NCI-H2196 treated with DMSO at 0.1 percent for 48 hours (cell line): ENCODE results near the gene MAD1L1.

Experiments used
- DNase-seq: peaks from one replicate; lab custom pipeline; 2025; ENCODE audit not compliant: unreplicated experiment; lab: John Stamatoyannopoulos, UW

Gene MAD1L1

DNA sequence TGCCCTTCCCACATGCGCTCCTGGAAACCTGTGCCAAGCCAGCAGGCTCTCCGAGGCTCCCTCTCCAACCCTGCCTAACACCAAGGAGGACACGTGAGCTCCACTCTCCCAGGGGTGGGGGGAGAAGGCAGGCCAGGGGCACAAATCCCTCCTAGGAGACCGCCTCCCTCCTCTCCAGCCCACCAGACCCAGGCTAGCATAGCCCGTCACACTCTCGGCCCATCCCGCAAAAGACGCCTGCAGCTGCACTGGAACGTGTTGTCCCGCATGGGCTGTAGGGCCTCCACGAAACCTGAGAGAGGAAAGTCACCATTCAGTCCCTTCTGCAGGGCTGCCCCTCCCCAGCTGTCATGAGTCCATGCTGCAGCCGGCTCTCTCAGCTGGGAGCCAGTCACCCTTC is 126.3 kb downstream of the MAD1L1 start:
- DNase-seq, result no peak

DNA sequence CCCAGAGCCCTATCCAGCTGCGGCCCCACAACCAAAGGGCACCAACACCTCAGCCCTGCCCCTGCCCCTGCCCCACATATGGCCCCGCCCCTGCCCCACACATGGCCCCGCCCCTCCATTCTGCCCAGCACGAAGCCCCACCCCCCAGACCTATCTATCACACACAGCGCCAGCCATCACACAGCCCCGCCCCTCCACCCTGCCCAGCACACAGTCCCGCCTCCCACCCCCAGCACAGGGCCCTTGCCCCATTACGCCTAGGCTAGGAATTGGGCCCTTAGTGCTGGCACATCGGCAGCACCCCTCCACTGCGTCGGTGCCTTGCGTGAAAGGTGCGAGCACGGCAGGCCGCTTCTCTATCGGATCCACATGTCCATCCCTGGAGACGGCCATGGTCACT is 126.8 kb downstream of the MAD1L1 start:
- DNase-seq, result no peak

DNA sequence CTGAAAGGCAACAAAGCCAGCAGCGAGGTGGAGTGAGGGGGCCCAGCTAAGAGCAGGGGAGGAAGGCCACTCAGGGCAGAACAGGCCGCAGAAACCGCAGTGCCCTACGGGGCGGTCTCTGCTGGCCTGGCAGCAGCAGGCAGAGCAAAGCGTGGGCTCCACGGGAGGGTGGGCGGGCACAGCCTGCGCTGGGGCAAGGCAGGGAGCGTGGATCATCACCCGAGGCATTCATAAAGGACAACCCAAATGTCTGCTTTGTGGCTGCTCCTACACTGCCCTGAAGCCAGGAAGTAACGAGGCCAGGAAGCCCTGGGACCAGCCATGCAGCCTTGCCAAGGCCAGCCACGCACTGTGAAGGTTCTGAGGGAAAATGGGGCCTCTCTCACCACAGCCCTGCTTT is 127.5 kb downstream of the MAD1L1 start:
- no peak for DNase-seq

DNA sequence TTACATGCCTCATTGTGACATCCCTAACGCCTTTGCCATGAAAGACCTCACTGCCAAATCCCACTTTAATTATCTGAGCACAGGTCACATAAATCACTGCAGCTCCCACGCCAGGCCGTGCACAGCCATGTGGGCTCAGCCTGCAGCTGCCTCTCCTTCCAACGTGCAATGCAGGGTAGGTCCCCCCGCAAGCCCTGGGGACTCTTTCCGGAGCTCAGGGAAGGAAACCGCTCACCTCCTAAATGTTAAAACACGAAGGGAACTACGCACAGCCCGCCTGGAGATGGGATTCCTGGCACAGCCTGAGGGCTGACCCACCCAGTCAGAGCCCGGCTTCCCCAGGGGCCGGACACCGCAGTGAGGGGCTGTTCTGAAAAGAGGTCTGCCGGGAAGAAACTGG is 128.0 kb downstream of the MAD1L1 start:
- DNase-seq, result no peak

DNA sequence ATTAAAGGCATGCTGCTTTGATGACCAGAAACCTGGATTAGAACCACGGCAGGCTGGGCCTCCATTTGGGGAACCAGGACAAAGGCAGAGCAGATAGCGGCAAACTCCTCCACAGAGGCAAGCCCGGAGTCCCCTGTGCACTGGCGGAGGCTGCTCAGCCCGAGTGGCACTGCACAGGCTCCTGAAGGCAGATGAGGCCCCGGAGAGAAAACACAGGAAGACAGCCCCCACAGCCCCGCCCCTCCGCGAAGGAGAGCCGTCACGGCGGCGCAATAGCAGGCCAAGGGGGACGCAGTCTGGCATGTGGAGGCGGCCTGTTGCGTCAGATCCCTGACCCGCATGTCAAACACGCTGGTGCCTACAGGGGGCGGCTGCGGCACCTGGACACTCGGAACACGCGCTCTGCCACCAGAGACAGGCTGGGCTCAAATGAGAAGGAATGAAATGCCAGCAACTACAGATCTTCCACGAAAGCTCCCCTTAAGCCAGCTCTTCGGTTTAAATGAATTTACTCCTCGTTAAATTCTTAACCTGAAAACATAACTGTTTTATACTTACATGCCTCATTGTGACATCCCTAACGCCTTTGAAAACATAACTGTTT is 128.5 kb downstream of the MAD1L1 start:
- DNase-seq, result no peak

DNA sequence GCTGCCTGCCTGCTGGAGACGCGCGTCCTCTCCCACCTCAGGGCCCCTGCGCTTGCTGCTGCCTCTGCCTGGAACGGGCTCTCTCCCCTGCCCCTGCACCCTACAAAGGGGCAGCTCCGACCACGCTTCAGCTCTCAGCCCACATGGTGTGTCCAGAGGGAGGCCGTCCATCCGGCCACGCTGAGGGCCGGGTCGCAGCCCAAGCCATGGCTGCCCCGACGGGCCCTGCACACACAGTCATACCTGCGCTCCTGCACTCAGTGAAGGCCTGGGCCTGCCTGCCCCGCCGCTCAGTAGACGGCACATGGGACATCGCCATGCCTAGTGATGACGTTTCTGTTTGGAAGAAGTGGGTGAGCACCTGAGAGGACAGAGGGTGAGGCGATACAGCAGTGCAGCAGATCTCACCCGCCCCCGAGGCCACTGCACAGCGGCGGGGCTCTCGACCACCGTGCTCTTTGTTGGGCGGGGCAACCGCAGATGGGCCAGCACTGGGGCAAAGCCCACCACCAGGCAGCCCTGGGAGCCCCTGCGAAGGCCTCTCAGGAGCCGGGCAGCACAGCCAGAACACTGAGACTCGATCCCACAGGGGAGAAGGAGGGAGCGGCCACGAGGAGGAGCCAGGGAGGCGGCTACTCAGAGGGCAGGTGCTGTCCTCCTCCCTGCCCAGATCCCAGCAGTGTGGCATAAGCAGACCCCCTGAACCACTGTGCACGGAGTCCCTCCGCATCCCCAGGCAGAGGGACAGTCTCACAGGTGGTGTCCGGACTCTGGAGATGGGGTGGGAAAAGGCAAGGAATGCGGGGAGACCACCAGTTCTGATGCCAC is 129.5 kb downstream of the MAD1L1 start:
- DNase-seq, result no peak

DNA sequence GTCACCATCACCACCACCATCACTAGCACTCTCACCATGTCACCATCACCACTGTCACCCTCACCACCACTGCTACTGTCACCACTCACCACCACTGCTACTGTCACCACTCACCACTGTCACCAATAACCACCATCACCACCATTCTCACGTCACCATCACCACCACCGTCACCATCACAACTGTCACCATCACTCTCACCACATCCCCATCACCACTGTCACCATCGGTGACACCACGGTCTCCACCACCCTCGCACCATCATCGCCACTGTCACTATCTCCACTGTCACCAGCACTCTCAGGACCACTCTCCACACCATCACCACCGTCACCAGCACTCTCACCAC is 130.4 kb downstream of the MAD1L1 start:
- DNase-seq, result no peak

DNA sequence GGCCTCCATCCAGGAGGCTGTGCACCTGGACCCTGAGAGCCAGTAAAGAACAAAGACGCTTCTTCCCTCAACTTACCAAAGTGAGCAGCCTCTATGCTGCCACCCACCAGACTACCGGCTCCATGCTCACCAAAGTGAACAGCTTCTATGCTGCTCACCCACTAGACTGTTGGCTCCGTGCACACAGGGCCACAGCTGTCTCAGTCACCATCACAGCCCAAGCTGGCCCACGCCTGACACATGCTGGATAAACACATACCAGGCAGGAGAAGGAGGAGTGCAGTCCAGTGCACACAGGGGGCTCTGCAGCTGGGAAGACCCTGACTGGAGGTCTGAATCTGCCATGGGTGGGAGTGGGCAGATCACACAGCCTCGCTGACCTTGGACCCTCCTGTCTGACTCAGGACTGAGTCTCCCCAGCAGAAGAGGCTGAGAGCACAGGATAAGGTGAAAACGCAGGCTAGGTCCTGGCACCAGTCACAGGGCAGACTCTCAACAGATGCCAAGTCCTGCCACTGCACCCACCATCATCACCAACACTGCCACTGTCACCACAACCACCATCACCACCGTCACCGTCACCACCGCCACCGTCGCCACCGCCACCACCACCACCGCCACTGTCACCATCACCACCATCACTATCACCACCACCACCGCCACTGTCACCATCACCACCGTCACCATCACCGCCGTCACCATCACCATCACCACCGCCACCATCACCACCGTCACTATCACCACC is 130.9 kb downstream of the MAD1L1 start:
- no peak for DNase-seq

DNA sequence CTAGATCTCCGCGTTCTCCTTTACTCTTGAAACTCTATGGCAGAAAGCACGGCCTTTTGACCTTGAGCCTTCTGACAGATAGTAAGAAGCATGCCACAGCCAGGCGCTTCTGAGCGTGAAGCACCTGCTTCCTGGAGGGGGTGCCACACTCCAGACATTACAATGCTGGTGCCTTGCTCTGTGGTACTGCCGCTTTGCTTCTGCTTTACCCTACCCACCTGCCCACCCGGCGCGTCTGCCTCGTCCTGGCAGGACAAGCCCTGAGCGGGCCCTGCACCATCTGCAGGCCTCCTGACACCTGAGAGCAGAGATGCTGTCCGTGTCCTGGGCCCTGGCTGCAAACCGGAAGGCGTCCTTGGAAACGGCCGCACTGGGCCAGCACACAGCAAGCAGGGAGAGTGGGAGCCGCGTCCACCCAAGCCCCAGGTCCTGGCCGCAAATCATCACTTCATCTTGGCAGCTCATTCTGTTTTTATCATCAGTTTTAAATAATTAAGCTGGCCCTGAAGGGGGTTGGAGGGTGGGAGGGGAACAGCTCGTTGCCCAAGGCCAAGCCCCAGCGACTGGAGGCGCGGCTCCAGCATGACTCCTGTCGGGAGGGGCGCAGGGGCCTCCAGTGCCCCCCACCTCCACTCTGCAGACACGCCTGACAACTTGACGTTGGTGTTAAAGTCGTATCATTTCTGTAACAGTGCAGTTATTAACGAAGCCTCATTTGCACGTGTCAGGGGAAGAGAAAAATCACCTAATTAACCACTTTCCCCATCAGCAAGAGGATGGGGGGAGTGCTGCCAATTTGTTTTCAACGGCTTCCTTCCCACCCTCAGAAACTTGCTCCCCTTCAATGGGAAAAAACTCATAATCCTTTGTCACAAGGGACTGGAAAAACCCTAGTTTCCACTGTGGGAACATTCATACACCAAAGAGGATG is 132.2 kb downstream of the MAD1L1 start:
- no peak for DNase-seq

DNA sequence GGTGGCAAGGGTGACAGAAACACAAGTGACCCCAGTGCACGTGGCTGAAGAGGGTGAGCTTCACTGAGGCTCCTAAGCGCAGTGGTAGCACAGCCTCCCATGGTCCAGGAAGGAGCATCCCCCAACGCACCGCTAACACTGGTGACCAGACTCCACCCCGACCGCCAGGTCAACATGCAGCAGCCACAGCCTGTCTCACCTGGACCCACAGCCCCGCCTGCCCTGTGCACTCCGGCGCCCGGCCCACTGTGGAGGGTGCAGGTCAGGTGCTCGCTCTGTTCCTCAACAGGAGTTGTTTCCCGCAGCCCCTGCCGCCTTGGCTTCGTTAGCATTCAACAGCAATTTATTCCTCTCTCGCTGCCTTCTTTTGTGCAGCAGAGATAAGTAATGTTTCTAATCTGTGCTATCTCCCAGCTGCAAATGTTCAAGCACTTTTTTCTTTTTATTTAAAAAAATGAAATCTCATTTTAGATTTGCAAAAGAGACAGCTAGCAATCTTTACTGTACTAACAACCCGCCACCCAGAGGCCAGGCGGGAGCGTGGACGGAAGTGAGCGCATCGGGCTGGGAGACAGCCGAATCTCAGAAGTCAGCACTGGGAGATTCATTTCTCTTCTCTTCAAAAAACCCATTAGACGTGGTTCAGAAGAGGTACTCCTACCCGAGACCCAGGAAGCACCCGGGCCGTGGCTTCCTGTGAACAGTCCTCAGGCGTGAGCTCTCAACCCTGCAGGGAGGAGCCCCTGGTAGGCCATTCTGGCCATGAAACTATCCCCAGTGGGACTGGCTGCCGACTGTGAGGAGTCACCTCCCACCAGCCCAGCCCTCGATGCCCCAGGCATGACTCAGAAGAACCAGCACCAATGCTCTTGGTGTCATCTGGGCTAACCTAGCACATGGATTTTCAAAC is 133.4 kb downstream of the MAD1L1 start:
- DNase-seq, result no peak

DNA sequence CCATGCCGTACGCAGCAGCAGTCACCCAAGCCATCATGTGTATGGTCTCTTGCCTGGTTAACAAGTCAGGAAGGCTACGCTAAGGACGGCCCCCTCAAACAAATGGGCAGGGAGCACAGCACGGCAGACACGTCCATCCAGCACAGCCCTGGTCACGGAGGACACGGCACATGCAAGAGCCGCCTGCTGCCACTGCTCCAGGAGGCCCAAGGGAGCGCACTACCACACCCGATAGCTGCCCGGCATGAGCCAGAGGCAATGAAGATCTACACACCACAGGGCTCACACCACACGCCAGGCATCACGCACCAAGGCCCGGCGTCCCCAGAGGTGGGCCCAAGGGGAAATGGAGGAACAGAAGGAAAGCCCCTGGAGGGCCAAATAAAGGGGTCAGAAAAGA is 134.2 kb downstream of the MAD1L1 start:
- no peak for DNase-seq

DNA sequence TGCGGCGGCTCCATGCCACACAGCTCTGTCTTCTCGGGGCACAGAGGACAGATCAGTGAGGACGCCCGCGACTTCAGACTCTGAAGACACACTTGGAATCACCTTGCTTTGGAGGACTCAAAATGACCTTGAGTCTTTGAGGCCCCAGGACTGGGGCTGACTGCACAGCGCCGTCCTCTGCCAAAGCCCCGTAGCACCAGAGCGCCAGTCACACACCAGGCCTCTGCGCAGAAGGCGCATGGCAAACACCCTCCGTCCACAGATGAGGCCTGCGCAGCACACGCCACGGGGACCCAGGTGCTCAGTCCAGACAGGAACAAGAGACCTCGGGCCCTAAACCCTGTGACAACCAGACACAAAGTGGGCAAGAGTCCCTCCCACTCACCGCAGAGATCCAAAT is 134.7 kb downstream of the MAD1L1 start:
- no peak for DNase-seq

DNA sequence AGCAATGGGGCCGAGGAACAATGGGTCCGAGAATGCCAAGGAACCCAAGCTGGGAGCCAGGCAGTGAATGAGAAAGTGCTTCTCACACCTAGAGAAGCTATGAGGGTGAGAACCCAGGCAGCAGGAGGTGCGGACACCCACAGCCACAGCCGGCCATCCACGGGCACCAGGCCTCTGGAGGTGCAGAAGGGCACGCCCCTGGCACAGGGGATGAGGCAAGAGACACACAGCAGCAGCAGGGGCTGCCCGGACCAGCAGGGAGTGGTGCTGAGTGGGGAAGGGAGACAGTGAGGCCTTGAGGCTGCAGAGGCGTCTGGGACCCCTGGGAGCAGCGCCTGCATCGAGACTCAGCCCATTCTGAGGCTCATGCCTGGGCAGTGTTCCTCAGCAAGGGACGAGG is 135.3 kb downstream of the MAD1L1 start:
- no peak for DNase-seq

DNA sequence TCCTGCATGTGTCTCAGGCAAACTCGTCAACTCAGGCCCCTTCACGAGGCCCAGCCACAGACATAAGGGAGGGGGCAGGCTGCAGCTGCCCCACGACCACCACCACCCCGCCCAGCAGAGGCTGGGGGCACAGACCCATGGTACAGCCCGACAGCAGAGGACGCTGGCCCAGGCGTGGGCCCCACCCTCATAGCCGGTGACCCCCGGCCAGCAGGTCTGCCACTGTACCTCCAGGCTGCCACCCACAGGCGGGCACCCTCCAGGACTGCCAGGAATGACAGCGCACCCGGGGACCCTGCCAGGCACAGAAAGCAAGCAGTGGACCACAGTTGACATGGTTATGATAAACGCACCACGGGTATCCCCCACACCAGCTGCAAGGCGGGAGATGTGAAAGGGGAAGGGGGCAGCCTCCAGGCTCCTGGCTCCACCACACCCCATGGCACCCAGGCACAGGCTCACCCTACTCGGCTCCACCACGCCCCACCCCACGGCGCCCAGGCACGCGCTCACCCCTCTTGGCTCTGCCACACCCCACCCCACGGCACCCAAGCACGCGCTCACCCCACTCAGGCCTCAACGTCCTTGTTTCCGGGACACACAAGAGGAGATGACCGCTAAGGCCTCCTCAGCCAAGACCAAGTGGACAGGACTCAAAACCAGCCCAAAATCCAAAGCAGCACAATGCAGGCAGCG is 135.9 kb downstream of the MAD1L1 start:
- DNase-seq, result no peak

DNA sequence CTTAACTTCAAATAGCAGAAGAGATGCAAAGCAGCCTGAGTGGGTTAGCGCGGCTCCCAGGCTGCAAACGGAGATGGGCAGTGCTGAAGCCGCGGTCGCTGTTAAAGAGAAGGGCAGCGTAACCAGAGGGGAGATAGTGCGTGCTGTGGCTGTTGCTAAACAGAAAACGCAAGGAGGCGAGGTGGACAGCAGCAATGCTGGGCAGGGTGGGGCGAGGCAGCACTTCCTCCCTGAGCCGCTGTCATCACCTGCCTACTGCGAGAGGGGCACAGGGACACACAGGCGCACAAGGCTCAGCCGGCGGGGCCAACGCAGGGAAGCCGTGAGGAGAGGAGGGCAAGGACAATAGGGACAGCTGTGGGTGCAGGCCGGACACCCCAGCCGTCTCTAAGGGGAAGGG is 137.3 kb downstream of the MAD1L1 start:
- no peak for DNase-seq

DNA sequence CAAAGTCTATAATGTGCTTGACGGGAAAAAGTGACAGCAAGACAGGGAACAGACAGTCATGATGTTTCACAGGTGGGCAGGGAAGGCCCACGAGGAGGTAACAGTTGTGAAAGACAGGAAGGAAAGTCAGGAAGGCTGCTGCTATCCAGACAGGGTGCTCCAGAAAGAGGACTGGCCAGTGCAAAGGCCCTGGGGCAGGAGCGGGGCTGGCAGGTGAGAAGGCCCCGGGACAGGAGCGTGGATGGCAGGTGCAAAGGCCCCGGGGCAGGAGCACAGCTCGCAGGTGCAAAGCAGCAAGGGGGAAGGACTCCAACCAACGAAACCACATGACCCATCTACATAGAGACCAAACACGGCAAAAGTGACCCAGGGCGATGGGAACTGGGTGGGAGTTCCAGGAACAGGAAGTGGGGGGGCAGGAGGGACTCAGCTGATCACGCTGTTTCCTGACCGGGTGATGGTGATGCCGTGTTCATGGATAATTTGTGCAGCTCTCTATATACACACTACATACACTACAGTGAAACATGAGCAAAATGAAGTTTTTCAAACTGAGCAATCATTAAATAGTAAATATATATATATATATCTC is 138.2 kb downstream of the MAD1L1 start:
- DNase-seq, result no peak

DNA sequence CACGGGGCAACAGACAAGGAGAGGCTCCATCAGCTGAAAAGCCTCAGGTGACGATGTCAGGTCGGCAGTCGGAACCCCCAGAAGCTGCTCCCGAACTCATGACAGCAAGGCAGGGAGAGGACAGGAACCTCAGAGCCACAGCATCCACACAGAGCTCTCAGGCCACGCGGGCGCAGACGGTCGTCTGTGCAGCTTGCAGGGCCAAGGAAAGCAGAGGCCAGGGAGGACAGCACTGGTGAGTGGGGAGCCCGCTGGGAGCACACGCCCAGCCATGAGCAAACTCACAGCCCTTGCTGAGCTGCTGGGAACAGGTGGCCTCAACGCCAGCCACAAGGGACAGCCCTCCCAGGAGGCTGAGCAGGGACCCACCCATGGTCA is 138.9 kb downstream of the MAD1L1 start:
- no peak for DNase-seq

DNA sequence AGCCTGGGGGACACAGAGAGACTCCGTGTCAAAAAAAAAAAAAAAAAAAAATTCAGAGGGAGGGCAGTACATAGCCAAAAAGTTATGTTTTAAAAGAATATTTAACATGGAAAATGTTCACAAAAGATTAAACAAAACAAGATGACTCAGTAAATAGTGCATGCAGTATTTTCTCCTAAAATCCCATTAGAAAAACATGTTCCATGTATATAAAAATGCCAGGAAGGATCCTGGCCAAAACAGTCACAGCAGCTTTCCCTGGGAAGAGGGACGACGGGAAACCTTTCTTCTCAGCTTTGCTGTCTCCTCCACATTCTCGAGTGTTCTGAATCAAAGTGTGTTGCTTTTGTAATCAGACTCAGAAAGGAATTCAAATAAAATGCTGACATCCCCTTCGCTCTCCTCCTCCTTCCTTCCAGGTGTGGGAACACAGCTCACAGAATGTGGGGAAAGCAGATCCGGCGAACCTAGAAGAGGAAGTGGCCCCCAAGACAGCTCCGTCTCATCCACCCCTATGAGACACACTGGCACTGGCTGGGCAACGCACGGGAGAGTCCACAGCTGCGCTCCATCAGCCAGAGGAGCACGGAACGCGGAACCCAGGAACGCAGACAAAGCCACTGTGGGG is 139.4 kb downstream of the MAD1L1 start:
- no peak for DNase-seq

DNA sequence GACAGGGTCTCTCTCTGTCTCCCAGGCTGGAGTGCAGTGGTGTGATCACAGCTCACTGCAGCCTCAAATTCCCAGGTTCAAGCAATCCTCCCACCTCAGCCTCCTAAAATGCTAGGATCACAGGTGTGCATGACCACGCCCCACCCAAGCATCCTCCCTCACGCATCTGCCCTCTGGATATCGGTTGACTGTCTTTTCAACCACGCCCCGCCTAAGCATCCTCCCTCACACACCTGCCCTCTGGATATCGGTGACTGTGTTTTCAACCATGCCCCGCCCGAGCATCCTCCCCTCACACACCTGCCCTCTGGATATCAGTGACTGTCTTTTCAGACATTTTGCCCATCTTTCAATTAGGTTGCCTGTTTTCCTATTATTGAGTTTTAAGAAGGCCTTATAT is 140.5 kb downstream of the MAD1L1 start:
- DNase-seq, result no peak
